ENCODE measurements around the gene SRPRB.

Gene SRPRB

GRCh38 chr3:133850034-133850433 lies 44.4 kb downstream of the SRPRB start:
- TF ChIP-seq CTCF (IDR thresholded peaks at IDR 0.05; ENCODE audit: low read depth, low read length, missing control alignments): no peak
- H3K4me3 ChIP-seq (ENCODE audit: low read depth, low read length): no peak overlapping the region
- in situ Hi-C loops (cut with HindIII; ENCODE audit: low sequenced_read_pairs): no loop called here
- DNase-seq (ENCODE audit: low read depth): no peak

GRCh38 chr3:133851266-133851906 lies 45.8 kb downstream of the SRPRB start:
- H3K4me3 ChIP-seq (ENCODE audit: low read depth, low read length): no peak overlapping the region
- no peak for TF ChIP-seq CTCF (IDR thresholded peaks at IDR 0.05; ENCODE audit: low read depth, low read length, missing control alignments)
- in situ Hi-C loops (cut with HindIII; ENCODE audit: low sequenced_read_pairs): no loop called here
- no peak for DNase-seq (ENCODE audit: low read depth)

GRCh38 chr3:133851931-133852330 lies 46.3 kb downstream of the SRPRB start:
- in situ Hi-C loops (cut with HindIII; ENCODE audit: low sequenced_read_pairs): no loop called here
- DNase-seq (ENCODE audit: low read depth): no peak
- H3K4me3 ChIP-seq (ENCODE audit: low read depth, low read length): no peak overlapping the region
- no peak for TF ChIP-seq CTCF (IDR thresholded peaks at IDR 0.05; ENCODE audit: low read depth, low read length, missing control alignments)

- in situ Hi-C loops (cut with HindIII; ENCODE audit: low sequenced_read_pairs): no loop called here
- H3K4me3 ChIP-seq (ENCODE audit: low read depth, low read length): no peak overlapping the region
- no peak for TF ChIP-seq CTCF (IDR thresholded peaks at IDR 0.05; ENCODE audit: low read depth, low read length, missing control alignments)
- no peak for DNase-seq (ENCODE audit: low read depth)
Measured at GRCh38 chr3:133853063-133853924, 47.7 kb downstream of the SRPRB start.

- in situ Hi-C loops (cut with HindIII; ENCODE audit: low sequenced_read_pairs): no loop called here
- H3K4me3 ChIP-seq (ENCODE audit: low read depth, low read length): no peak overlapping the region
- no peak for TF ChIP-seq CTCF (IDR thresholded peaks at IDR 0.05; ENCODE audit: low read depth, low read length, missing control alignments)
- no peak for DNase-seq (ENCODE audit: low read depth)
Measured at GRCh38 chr3:133853925-133854227, 48.3 kb downstream of the SRPRB start.

- in situ Hi-C loops (cut with HindIII; ENCODE audit: low sequenced_read_pairs): no loop called here
- DNase-seq (ENCODE audit: low read depth): no peak
- no peak for TF ChIP-seq CTCF (IDR thresholded peaks at IDR 0.05; ENCODE audit: low read depth, low read length, missing control alignments)
Measured at GRCh38 chr3:133854264-133855001, 48.8 kb downstream of the SRPRB start.

More at GRCh38 chr3:133854264-133855001, 48.8 kb downstream of the SRPRB start:
- H3K4me3 ChIP-seq (ENCODE audit: low read depth, low read length): no peak overlapping the region

Data from astrocyte of the cerebellum (primary cell).